ENCODE results near the gene OXT. TPM values are rescaled to one million over a fixed set of nuclear protein-coding genes. Genes with fewer than 3 reads are reported as not detected.

The OXT gene
- total and polyA plus RNA-seq, 2 of the 13 experiments (the other 11 are each of a cell fraction or from before 2014, with no cell fraction given): not detected

GRCh38 chr20:3044336-3044965, 27.0 kb upstream of the OXT start (continued):
- TF ChIP-seq TCF7L2 (IDR thresholded peaks at IDR 0.05; ENCODE audit: low read depth, low read length) (no peak), CENPT (CRISPR knock-in tag; IDR thresholded peaks at IDR 0.05; ENCODE audit: low read depth) (peak; percentile 32; the same call in 1 of the 2 replicates), AGO2 (optimal IDR thresholded peaks at IDR 0.05; ENCODE audit: low read depth, low read length) (peak; percentile 90), HMG20A (CRISPR knock-in tag; IDR thresholded peaks at IDR 0.05; ENCODE audit: borderline replicate concordance) (no peak), ZNF782 (CRISPR knock-in tag; IDR thresholded peaks at IDR 0.05; ENCODE audit: borderline replicate concordance) (0 out of 2 replicates have a peak, but pooled peaks have one; percentile 26), BORCS8-MEF2B (CRISPR knock-in tag; IDR thresholded peaks at IDR 0.05) (no peak), ZXDC (CRISPR knock-in tag; IDR thresholded peaks at IDR 0.05) (no peak), ZNF260 (CRISPR knock-in tag; IDR thresholded peaks at IDR 0.05; ENCODE audit: borderline replicate concordance, low read depth) (0 out of 2 replicates have a peak, but pooled peaks have one; percentile 37), NRL (CRISPR knock-in tag; IDR thresholded peaks at IDR 0.05; ENCODE audit: borderline replicate concordance) (peak; percentile 74; the same call in 1 of the 2 replicates), ZFP41 (CRISPR knock-in tag; IDR thresholded peaks at IDR 0.05; ENCODE audit: borderline replicate concordance) (peak; percentile 10; the same call in 1 of the 2 replicates), ZBTB38 (CRISPR knock-in tag; IDR thresholded peaks at IDR 0.05) (0 out of 2 replicates have a peak, but pooled peaks have one; percentile 40), AGO1 (IDR thresholded peaks at IDR 0.05; ENCODE audit: low read depth, low read length, poor library complexity, severe bottlenecking) (peak; percentile 74), ZNF598 (CRISPR knock-in tag; IDR thresholded peaks at IDR 0.05; ENCODE audit: borderline replicate concordance) (no peak), PRMT3 (CRISPR knock-in tag; IDR thresholded peaks at IDR 0.05; ENCODE audit: borderline replicate concordance, low read depth) (no peak), MTA1 (CRISPR knock-in tag; IDR thresholded peaks at IDR 0.05; ENCODE audit: borderline replicate concordance) (peak; percentile 40; the same call in 1 of the 2 replicates)
